GM18511 (cell line): ENCODE measurements around the gene LPIN1.

Experiments
- ATAC-seq: cut with Tn5 transposase; IDR thresholded peaks from one replicate; pipeline ENCODE4 v1.9.1; 2021; ENCODE audit warnings: mild to moderate bottlenecking, moderate library complexity; ENCODE audit not compliant: unreplicated experiment

The LPIN1 gene

DNA sequence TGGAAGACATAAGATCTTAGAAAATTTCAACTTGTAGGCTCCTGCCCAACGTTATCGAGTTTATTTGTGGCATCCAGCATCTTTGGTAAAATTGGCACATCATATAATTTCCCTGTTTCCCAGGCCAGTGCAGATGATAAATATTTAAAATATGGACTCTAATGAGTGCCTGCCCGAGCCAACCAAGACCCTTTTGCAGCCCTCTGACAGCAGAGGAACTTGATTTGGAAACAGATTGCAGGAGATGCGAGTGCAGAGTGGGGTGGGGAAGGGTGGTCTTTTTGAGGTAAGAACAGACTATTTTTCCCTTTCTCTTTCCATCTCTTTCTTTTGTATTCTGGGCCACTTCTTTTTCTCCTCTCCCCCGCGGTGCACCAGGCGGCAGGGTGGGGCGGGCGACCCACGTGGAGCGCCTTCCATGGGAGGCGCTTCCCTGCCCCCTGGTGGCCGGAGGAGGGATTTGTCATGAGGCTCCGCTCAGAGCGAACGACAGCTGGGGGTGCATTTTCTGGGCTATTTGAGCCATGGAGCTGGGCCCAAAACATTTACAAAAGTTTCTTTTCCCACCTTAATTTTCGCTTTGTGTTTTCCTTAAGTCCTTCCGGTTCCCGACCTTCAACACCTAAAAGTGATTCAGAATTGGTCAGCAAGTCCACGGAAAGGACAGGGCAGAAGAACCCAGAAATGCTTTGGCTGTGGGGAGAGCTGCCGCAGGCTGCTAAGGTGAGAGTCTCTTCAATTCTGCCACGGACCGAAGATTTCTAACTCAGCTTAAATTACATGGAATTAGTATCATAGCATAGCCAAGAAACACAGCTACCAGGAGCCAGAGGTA is 32.7 kb downstream of the LPIN1 start:
- ATAC-seq = peak; percentile 83

DNA sequence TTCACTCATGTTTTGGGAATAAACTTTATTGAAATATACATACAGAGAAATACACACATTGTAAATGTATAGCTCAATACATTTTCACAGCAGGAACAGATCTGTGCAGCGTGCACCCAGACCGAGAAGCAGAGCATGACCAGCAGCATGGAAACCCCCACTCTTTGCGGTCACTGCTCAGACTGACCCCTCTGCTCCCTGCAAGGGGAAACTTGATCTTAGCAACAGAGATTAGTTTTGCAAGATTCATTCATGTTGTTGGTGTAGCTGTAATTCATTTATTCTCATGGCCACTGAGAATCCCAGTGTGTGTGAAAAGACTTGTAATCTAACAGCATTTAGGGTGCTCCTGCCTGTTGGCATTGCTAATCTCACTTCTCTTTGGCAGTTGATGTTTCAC is 35.2 kb downstream of the LPIN1 start:
- ATAC-seq = no peak

DNA sequence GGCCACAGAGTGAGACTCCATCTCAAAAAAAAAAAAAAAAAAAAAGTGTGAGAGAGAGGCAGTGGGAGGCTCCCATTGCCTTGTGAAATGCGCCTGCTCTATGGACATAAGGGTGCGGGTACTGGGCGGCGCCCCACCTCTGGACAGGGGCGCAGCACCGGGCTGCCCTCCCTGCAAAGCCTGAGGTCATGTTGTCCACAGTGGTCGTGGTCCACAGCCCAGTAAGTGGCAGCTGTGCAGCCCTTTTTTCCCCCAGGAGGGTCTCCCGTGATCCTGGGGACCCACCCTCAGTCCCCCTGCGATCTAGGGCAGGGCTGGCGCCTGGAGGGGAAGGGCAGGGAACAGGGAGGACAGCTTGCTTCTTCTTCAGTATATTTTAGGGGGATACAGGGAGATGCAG is 37.8 kb downstream of the LPIN1 start:
- ATAC-seq = no peak

DNA sequence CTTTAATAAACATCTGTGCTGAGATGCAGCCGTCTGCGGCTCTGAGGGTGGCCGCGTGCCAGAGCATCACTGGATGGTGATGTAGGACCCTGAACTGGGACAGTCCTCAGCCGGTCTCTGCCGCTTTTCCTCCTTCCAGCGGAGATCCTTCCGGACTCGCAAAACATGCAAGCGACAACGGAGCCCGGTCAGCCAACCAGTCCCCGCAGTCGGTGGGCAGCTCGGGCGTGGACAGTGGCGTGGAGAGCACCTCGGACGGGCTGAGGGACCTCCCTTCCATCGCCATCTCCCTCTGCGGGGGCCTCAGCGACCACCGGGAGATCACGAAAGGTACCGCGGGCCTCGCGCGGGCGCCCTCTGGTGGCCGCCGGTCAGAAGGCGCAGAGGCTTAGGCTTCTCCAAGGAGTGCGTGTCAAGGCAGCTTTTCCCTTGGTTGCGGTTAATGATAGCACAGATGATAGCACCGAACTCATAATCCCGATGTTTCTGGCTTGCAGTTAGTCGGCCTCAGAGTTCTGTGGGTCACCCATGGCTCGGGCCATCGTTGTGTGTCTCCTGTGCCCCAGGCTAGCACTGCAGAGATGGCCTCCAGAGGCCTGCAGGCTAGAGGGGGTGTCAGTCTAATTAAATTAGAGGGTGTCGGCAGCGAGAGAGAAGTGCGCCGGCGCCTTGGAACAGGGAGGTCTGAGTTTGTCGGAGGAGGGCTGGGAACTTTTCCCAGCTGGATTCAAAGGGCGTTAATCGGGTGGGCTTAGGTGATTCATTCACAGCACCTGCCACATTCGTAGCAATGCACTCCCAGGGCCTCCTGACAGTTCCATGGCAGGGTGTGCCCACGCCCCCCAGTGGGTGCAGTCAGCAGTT is 38.5 kb downstream of the LPIN1 start:
- no peak for ATAC-seq

DNA sequence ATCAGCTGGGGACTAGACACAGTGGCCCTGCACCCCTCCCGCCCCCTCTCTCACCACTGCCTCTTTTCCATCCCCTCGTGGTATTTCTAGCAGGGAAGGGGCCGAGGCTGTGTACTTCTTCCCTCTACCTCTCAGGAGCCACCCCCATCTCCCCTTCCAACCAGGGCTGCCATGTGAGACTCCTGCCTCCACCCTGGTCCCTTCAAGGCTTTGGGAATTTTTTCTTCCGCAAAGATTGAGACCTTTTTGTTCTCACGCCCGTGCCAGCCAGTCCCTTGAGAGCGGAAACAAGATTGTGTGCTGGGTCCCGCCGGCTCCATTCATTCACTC is 39.1 kb downstream of the LPIN1 start:
- no peak for ATAC-seq

DNA sequence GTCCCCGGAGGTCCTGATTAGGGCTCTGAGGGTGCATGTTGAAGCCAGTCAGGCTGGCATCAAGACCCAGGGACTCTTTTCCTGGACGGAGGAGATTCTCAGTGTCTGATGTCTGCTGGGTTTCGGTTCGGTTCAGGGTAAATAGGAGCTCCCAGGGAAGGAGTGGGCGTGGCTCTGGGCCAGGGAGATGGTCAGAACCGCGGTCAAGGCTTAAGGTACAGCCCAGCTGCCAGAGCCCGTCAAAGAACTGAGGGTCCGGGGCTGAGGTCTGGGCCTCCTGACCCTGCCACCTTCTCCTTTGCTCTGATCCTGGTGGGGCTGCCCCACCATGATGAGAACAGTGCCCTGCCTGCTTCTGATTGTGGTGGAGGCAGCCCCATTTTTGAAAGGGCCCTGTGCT is 39.8 kb downstream of the LPIN1 start:
- ATAC-seq = no peak

DNA sequence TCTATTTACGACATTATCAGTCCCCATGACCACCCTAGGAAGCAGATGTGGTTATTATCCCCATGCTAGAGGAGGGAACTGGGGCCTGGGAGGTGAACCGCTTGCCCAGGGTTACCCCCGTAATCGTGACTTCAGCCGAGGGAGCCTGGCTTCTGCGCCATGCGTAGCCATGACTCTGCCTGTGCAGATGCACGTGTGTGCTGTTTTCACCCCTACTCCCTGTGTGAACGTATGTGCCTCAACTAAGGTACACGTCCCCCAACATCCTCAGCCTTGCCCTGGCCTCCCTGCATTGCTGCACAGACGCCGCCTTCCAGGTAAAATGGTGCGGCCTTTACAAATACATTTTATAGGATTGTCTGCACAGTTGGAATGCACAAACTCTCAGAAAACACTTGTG is 40.2 kb downstream of the LPIN1 start:
- ATAC-seq = no peak

DNA sequence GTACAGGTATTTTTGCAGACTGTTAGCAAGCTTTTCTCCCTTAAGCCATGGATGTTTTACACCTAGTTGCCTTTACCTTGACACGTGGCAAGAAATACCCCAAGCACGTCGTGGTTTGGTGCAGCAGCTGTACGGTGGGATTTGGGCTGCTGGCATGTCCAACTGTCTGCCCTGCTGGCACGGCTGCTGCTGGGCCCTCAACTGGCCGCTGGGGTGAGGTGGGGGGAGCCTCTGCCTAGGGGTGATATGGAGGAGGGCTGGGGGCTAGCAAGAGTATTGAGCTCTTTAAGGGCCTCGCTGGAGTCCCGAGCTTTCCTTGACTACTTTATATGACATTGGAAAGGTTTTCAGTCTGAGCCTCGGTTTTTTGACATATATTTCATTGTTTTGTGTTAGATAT is 41.6 kb downstream of the LPIN1 start:
- ATAC-seq = no peak

DNA sequence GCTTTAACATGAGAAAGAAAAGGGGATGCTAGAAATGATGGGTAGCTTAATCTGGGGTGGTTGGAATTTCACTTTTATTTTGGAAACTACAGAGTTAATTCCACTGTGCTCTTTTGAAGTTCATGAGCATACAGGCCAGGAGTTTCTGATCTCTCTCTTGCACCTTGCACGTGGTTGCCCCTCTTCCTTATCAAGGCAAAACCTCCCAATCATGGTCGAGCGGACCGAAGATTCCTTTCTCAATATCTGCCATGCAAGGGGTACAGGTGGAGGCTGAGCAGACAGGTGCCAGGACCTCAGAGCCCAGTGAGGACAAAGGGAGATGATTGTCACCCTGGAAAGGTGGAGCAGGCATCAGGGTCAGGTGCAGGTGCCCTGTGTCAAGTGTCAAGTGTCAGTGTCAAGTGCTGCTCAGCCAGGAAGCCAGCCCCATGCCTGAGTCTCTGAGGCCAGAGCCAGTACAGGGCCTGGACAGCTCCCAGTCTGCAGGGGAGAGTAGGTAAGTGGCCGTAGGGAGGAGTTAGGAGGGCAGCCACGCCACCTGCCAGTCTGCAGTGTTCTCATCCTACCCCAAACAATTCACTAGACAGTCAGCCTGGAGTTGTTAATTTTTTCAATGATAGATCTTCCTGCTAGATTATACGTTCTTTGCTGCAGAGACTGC is 42.2 kb downstream of the LPIN1 start:
- ATAC-seq = no peak

DNA sequence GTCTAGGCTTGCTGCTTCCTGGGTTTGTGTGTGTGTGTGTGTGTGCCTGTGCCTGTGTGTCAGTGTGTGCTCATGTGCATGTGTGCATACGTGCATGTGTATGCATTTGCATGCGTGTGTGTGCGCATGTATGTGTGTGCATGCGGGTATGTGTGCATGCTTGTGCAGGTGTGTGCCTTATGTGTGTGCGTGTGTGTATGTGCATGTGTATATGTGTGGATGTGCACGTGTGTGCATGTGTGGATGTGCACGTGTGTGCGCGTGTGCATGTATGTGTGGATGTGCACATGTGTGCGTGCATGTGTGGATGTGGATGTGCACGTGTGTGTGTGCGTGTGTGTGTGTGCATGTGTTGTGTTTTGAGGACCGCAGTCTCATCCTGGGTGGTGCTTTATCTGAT is 42.8 kb downstream of the LPIN1 start:
- ATAC-seq = no peak

DNA sequence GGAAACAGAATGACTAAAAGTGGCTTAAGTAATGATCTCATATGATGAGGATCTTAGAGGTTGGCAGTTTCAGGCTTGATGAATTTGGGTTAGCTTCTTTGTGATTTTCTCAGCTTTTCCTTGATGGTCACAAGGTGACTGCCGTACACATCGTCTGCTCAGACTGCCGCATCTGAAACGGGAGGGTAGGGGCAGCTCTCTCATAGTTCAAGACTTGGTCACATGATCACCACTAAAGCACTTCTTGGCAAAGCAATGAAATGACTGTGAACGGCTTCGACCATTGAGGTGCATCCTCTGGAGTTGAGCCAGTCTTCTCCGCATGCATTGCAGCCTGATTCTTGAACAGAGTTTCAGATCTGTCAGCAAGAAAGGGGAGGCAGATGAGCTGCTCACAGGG is 43.8 kb downstream of the LPIN1 start:
- ATAC-seq = no peak

DNA sequence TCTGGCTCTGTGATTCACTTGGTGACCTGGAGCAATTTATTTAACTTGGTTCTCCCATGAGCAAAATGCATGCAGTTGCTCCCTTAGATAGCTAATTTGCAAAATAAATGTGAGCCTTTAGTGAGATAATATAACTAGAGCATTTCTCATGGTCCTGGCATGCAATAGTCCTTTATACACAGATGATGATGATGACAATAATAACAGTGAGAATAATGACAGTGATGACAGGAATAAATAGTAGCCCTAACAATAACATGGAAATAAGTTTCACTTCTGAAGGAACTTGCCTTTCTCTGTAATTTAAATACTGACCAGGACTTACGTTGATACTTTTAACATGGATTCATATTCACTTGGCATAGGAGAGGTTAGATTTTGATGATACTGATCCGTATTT is 49.2 kb downstream of the LPIN1 start:
- ATAC-seq = no peak

DNA sequence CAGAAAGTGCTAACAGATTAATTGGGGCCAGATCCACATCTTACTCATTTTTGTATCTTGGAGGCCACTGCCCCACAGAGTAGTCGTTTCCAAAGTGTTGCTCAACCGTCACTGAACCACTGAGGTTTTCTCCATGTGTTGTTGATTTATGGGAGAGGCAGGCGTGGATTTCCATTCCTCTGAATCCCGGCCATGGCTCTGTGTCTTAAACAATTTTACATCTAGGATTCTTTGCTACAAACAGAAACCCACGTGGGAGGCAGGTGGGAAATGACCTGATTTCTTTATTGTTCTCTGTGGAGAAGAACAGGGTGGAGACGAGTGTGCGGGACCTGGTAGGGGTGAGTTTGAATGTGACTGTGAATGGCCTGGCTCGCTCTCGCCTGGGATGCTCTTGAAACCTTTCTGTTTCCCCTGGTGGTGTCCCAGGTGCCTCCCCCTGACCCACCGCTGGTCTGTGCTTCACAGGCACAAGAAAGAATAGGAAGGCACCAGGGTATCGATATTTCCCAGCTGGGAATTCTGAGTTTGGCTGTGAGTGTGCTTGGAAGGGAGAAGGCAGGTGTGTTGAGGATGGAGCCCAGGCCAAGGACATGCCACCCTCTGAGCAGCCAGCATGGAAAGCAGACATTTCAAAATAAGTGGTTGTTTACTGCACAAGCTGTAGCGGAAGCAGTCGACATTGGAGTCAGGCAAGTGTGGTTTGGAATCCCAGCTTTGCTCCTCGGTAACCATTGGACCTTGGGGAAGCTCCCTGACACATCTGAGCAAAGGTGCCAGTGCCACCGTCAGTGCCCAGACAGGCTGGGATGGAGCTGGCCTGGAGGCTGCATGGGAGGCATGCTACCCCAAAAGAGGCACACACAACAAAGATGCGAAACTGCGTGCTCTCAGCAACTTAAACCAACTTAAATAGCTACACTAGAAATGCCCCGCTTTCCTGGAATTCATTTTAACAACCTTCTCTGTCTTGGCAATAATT is 50.0 kb downstream of the LPIN1 start:
- no peak for ATAC-seq

DNA sequence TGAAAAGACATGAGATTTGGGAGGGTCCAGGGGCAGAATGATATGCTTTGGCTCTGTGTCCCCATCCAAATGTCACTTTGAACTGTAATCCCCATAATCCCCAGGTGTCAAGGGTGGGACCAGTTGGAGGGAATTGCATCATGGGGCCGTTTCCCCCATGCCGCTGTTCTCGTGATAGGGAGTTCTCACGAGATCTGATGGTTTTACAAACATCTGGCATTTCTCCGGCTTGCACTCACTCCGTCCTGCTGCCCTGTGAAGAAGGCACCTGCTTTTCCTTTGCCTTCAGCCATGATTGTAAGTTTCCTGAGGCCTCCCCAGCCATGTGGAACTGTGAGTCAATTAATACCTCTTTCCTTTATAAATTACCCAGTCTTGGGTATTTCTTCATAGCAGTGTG is 51.4 kb downstream of the LPIN1 start:
- no peak for ATAC-seq

DNA sequence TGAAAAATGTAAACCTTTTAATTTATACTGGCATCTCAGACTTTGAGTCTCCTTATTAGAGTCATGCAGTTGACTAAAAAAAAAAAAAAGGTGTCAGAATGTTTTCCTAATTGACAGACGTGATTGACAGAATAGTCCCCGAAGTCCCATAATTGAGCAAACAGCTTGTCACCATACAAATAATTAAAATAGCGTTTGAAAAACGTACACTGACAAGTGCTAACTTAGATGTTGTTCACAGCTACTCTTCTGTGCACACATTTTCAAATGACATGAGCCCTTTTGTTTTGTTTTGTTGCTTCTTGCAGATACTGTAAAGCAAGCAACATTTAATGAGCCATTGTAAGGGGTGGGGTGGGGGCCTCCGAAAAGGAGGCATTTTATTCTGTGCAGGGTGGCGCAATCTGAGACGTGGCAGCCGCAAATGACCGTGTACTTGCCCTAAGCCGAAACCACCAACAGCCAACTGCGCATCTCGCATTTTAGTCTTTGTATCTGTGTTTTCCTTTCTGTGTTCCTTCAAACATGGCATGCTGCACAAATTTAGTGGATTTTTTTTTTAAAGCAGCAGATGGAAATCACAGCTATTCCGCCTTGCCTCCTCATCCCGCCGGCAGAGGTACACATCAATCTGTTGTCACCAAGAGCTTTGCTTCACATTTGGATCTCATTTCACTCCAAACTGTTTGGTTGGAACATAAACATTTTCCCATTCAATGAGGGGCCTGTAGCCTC is 52.4 kb downstream of the LPIN1 start:
- ATAC-seq = no peak

DNA sequence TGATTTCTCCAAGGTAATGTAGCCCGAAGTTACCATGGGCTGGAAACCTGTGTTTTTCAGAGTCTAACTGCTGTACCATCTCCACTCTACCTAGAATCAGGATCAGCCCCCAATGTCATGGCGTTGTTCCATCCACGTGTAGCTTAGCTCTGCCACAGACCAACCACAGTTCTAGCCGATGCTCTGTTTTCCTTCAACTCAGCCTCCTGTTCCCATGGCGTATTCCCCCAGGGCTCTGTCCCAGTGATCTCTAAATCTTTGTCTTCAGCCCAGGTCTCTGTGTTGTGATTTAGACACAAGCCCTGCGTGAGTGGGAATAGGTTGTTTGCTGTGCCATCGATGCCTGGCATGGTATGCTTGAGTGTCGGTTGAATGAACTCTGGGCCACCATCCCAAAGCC is 53.4 kb downstream of the LPIN1 start:
- no peak for ATAC-seq

DNA sequence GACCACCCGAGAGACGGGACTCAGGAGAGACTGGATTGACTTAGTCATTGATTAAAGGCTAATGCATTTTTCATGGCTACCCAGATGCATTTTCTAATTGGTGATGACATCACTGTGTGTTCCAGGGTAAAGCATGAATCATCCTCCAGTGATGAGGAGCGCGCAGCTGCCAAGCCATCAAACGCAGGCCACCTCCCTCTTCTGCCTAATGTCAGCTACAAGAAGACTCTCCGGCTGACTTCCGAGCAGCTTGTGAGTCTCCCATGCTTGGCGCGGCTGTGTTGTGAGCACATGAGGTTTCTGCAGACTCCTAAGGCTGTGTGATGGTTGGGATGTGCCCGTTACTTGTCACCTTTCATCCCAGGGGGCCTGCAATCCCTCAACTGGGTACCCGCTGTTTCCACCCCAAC is 56.4 kb downstream of the LPIN1 start:
- no peak for ATAC-seq

DNA sequence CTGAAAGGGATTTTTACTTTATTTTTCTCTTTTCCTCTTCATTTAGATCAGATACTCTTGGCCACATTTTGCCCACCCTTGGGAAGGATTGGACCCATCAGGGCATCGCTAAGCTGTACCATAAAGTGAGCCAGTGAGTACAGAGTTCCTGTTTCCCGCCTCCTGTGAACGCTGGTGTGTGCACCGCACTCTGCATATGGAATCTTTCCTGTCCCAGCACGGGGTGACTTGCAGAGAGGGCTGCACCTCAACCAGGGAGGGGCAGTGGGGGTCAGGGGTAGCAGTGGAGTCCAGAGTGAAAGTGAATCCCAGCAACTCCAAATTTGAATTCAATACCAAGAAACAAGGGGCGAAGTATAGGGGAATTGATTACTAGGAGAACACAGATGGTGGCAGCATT is 58.6 kb downstream of the LPIN1 start:
- no peak for ATAC-seq

DNA sequence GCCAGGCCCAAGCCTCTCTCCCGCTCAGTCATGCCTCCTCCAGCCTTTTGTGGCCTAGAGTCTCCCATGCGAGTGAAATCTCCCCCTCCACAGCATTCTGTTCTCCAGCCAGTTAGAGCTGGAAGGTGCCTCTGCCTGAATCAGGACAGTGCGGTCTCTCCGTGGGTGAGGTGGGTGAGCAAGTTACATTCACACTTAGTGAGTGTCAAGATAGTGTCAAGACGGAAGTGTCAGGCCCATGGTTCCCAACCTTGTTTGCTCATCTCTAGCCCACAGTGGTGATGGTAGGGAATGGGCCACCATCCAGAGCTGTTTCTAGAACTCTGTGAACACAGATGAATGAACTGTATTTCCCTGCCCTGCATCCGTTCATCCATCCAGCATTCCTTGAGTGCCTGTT is 59.5 kb downstream of the LPIN1 start:
- ATAC-seq = no peak
